A673 (cell line): ENCODE measurements around the gene GRID1. TPM values are rescaled to one million over a fixed set of nuclear protein-coding genes. Genes with fewer than 3 reads are reported as not detected.

Experiments
- BruUV-seq: library from RNA; stranded (reverse); fragments of 400-500 nt; replicated peaks from 2 replicates; lab custom pipeline; 2021; lab: Mats Ljungman, UMichigan
- CTCF ChIA-PET: fragments of 300-600 bp; sonication (Branson Sonifier 250); formaldehyde crosslinking; loops from one replicate; lab custom pipeline; 2022; ENCODE audit warnings: antibody characterized with exemption; lab: Charles Lee
- POLR2A ChIA-PET: fragments of 300-600 bp; sonication (Branson Sonifier 250); formaldehyde crosslinking; loops from one replicate; lab custom pipeline; 2022; ENCODE audit warnings: antibody characterized with exemption; ENCODE audit not compliant: low non-redundant PET; lab: Charles Lee
- DNase-seq: peaks from one replicate; pipeline ENCODE4 v3.0.0-alpha.2; 2015; ENCODE audit warnings: low spot score
- H3K27ac ChIP-seq: fragments of 200-600 bp; sonication (generic); 2 replicates; pipeline ENCODE4 v1.5.1; 2016; ENCODE audit warnings: mixed run types, low read depth, mild to moderate bottlenecking, mixed read lengths, antibody characterized with exemption, low read length; ENCODE audit not compliant: poor library complexity, severe bottlenecking
- H3K27me3 ChIP-seq: fragments of 200-600 bp; sonication (generic); replicated peaks from 2 replicates; pipeline ENCODE4 v1.6.1; 2017; ENCODE audit warnings: mixed run types, low read depth, mild to moderate bottlenecking, mixed read lengths, antibody characterized with exemption, low read length; ENCODE audit not compliant: insufficient read depth, poor library complexity
- H3K36me3 ChIP-seq: fragments of 200-600 bp; sonication (generic); 2 replicates; pipeline ENCODE4 v1.6.1; 2016; ENCODE audit warnings: mixed run types, mild to moderate bottlenecking, mixed read lengths, antibody characterized with exemption, low read length; ENCODE audit not compliant: insufficient read depth, poor library complexity, severe bottlenecking
- H3K4me1 ChIP-seq: fragments of 200-600 bp; sonication (generic); 2 replicates; pipeline ENCODE4 v1.6.1; 2017; ENCODE audit warnings: mixed run types, mild to moderate bottlenecking, mixed read lengths, antibody characterized with exemption, low read length; ENCODE audit not compliant: insufficient read depth, poor library complexity, severe bottlenecking
- H3K4me3 ChIP-seq: fragments of 200-600 bp; sonication (generic); 2 replicates; pipeline ENCODE4 v1.5.1; 2016; ENCODE audit warnings: low read depth, mixed run types, mild to moderate bottlenecking, mixed read lengths, low read length; ENCODE audit not compliant: poor library complexity, severe bottlenecking
- H3K9me3 ChIP-seq: fragments of 200-600 bp; sonication (generic); 2 replicates; pipeline ENCODE4 v1.6.1; 2016; ENCODE audit warnings: mixed run types, low read depth, mild to moderate bottlenecking, mixed read lengths, antibody characterized with exemption, low read length; ENCODE audit not compliant: poor library complexity, severe bottlenecking
- EZH2 ChIP-seq: fragments of 200-600 bp; sonication (generic); IDR thresholded peaks from 2 replicates; pipeline ENCODE4 v1.6.1; 2017; ENCODE audit warnings: borderline replicate concordance, low read depth, mild to moderate bottlenecking, mixed read lengths, antibody characterized with exemption, low read length; ENCODE audit not compliant: poor library complexity, severe bottlenecking
- intact Hi-C: fragments of 100-400 bp; cut with micrococcal nuclease; formaldehyde crosslinking; loops from one replicate; pipeline ENCODE4 v1.10.0; 2022; ENCODE audit not compliant: unreplicated experiment
- total RNA-seq: library from RNA; stranded (reverse); gene quantifications from 2 replicates; pipeline ENCODE4 v1.2.3, GENCODE V29; 2021
- TF ChIP-seq, protein P1 (sequence below): fragments of 300-800, 200-600 bp; sonication (generic); conservative IDR thresholded peaks from 2 replicates; pipeline ENCODE4 v1.5.1; 2017; ENCODE audit warnings: low read depth, mild to moderate bottlenecking, antibody characterized with exemption, low read length, moderate library complexity, mixed read lengths

Gene GRID1
- total RNA-seq, 1 experiment from 2014 or later, result not detected

- Histone ChIP-seq H3K4me1 (no peaks in the 10 kb centered on the region), H3K9me3 (no peaks in the 10 kb centered on the region), H3K4me3 (no peak overlapping the region), H3K36me3 (no peaks in the 10 kb centered on the region), H3K27ac (no peak overlapping the region), H3K27me3 (no peaks in the 10 kb centered on the region)
- intact Hi-C loops, result no loop called here
- ChIA-PET POLR2A (no interaction called here), CTCF (no interaction called here)
- DNase-seq, result no peak
- no peak for TF ChIP-seq EZH2
- TF ChIP-seq, protein P1, sequence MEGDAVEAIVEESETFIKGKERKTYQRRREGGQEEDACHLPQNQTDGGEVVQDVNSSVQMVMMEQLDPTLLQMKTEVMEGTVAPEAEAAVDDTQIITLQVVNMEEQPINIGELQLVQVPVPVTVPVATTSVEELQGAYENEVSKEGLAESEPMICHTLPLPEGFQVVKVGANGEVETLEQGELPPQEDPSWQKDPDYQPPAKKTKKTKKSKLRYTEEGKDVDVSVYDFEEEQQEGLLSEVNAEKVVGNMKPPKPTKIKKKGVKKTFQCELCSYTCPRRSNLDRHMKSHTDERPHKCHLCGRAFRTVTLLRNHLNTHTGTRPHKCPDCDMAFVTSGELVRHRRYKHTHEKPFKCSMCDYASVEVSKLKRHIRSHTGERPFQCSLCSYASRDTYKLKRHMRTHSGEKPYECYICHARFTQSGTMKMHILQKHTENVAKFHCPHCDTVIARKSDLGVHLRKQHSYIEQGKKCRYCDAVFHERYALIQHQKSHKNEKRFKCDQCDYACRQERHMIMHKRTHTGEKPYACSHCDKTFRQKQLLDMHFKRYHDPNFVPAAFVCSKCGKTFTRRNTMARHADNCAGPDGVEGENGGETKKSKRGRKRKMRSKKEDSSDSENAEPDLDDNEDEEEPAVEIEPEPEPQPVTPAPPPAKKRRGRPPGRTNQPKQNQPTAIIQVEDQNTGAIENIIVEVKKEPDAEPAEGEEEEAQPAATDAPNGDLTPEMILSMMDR, result no peak
- BruUV-seq, result no TSS peak
Measured at GRCh38 chr10:86254081-86254480, 112.5 kb downstream of the GRID1 start.

- no peaks in the 10 kb centered on the region for H3K4me1 ChIP-seq
- ChIA-PET CTCF (no interaction called here), POLR2A (no interaction called here)
- no peak for DNase-seq
- no peak overlapping the region for H3K27ac ChIP-seq
- H3K9me3 ChIP-seq, result no peaks in the 10 kb centered on the region
- H3K36me3 ChIP-seq, result no peaks in the 10 kb centered on the region
- TF ChIP-seq, protein P1, result no peak
- no peak for TF ChIP-seq EZH2
- no peak overlapping the region for H3K4me3 ChIP-seq
- BruUV-seq, result no TSS peak
- intact Hi-C loops, result no loop called here
- no peaks in the 10 kb centered on the region for H3K27me3 ChIP-seq
Measured at GRCh38 chr10:86253091-86254072, 113.2 kb downstream of the GRID1 start.

DNA sequence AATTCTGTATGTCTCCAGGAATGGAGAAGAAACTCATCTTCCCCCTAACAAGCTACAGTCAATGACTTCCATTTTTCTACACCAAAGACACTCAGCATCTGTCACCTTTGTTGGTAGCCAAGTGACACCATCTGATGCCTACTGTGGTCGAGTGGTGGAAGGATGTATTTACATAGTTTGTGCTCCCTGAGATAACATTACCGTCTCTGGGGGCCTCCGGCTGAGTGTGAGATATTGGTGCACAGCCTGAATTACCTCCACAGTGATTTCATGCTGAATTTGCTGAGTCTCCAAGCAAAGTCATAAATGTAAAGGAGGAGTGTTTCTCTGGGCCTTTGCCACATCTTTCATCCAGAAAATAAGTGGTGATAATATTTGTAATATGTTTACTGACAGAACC lies 114.0 kb downstream of the GRID1 start:
- no peak for DNase-seq
- H3K9me3 ChIP-seq, result no peaks in the 10 kb centered on the region
- no peaks in the 10 kb centered on the region for H3K4me1 ChIP-seq
- BruUV-seq, result no TSS peak
- H3K36me3 ChIP-seq, result no peaks in the 10 kb centered on the region
- intact Hi-C loops, result no loop called here
- CTCF ChIA-PET, result no interaction called here
- H3K27ac ChIP-seq, result no peak overlapping the region
- POLR2A ChIA-PET, result no interaction called here
- no peaks in the 10 kb centered on the region for H3K27me3 ChIP-seq
- H3K4me3 ChIP-seq, result no peak overlapping the region
- TF ChIP-seq, protein P1, result no peak
- no peak for TF ChIP-seq EZH2
